ENCODE data around the gene B3GAT1. TPM values are rescaled to one million over a fixed set of nuclear protein-coding genes. Genes with fewer than 3 reads are reported as not detected.

The B3GAT1 gene
- total and polyA plus RNA-seq, 9 donors: 0.11 to 1.4 (median 0.23) TPM

DNA sequence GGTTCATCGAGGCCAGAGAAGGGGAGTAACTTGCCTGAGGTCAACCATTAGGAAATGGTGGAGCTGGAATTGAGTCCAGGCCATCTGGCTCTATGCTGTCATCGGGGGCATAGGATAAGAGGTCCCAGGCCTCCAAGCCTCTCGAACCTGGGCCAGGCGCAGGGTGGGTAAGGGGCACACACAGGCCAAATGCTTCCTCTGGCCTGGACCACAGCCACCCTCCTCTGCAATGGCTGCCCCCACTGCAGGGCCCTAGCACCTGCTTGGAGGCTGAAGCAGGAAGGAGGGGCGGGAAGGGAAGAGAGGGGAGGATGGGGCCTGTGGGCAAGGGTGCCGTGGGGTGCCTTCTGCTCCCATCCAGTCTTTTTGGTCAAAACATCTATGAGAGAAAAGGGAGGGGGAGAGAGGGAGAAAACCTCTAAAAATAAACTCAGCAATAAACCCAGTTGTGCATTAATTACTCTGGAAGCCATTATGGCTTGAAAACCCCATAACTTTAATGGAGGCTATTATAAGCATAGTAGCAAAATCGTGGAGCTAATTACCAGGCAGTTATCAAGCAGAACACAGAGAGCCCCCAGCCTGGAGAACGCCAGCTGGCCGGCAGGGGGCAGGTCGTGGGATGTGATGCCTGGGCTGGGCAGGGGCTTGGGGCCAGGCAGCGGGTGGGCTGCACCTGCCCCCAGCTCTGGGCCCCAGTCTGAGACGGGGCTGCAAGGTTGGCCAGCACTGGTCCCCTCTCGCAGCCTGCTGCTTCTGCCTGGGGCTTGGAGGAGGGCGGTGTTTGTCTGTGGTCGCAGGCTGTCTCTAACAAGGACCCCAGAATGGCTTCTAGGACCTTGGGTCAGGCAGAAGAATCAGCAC is 21.1 kb downstream of the B3GAT1 start:
- no peak for DNase-seq
- H3K9me3 ChIP-seq: no peaks in the 10 kb centered on the region
- H3K4me3 ChIP-seq: no peak overlapping the region
- WGBS, 3 donors: 61 to 66% (median 62%) methylated on average over 15 of the region's 15 CpGs
- intact Hi-C loops (cut with DNase I): no loop called here
- TF ChIP-seq EP300 (IDR thresholded peaks at IDR 0.05): no peak
- TF ChIP-seq POLR2A (IDR thresholded peaks at IDR 0.05): no peak
- TF ChIP-seq, protein P1, sequence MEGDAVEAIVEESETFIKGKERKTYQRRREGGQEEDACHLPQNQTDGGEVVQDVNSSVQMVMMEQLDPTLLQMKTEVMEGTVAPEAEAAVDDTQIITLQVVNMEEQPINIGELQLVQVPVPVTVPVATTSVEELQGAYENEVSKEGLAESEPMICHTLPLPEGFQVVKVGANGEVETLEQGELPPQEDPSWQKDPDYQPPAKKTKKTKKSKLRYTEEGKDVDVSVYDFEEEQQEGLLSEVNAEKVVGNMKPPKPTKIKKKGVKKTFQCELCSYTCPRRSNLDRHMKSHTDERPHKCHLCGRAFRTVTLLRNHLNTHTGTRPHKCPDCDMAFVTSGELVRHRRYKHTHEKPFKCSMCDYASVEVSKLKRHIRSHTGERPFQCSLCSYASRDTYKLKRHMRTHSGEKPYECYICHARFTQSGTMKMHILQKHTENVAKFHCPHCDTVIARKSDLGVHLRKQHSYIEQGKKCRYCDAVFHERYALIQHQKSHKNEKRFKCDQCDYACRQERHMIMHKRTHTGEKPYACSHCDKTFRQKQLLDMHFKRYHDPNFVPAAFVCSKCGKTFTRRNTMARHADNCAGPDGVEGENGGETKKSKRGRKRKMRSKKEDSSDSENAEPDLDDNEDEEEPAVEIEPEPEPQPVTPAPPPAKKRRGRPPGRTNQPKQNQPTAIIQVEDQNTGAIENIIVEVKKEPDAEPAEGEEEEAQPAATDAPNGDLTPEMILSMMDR (IDR thresholded peaks at IDR 0.05): no peak
- H3K27ac ChIP-seq: no peak overlapping the region
- no peaks in the 10 kb centered on the region for H3K36me3 ChIP-seq
- no peaks in the 10 kb centered on the region for H3K27me3 ChIP-seq
- no peaks in the 10 kb centered on the region for H3K4me1 ChIP-seq (ENCODE audit: insufficient read depth)

DNA sequence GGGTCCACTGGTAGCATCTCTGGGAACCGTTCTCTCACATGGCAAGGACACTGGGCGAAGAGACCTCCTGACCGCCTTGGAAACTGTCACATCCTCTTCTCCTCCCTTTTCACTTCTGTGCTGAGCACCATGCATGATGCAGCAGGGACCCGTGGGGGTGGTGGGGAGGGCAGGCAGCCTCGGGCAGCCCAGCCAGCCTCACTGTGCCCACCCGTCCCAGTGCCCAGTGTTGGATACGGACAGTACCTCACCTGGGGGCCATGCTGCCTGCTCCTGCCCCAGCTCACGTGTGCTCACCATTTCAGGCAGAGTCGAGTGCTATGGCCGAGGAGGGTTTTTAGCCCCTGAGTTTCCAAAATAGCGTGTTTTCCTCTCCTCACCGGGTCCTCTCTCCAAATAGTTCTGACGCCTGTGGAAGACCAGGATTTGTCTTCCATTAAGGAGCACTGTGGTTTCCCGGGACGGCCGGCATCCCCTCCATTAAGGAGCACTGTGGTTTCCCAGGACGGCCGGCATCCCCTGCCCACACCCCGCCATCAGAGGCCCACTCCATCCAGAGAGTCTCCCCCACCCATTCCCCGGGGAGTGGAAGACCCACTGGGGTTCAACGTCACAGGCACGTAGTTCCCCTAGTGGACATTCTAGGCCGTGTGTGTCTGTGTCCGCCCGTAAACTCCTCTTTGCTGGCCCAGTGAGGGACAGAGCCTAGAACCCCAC is 22.4 kb downstream of the B3GAT1 start:
- 86 to 92% (median 89%) methylated on average over 25 of the region's 25 CpGs for WGBS, 3 donors
- H3K27ac ChIP-seq: no peak overlapping the region
- no peaks in the 10 kb centered on the region for H3K4me1 ChIP-seq (ENCODE audit: insufficient read depth)
- TF ChIP-seq, protein P1 (IDR thresholded peaks at IDR 0.05): no peak
- no peak for TF ChIP-seq POLR2A (IDR thresholded peaks at IDR 0.05)
- no peak for TF ChIP-seq EP300 (IDR thresholded peaks at IDR 0.05)
- no peaks in the 10 kb centered on the region for H3K36me3 ChIP-seq
- DNase-seq: no peak
- no peaks in the 10 kb centered on the region for H3K9me3 ChIP-seq
- intact Hi-C loops (cut with DNase I): no loop called here
- H3K4me3 ChIP-seq: no peak overlapping the region
- H3K27me3 ChIP-seq: no peaks in the 10 kb centered on the region

DNA sequence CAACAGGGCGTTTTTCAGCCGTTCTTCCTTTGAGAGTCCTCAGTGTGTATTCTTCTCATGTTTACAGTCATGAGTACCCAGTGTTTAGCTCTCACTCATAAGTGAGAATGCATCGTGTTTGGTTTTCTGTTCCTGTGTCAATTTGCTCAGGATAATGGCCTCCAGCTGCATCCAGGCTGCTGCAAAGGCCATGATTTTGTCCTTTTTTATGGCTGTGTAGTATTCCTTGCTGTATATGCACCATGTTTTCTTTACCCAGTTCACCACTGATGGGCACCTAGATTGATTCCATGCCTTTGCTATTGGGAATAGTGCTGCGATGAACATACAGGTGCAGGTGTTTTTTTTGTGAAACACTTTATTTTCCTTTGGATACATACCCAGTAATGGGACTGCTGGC is 23.5 kb downstream of the B3GAT1 start:
- intact Hi-C loops (cut with DNase I): no loop called here
- H3K27me3 ChIP-seq: no peaks in the 10 kb centered on the region
- no peak for DNase-seq
- 85 to 92% (median 90%) methylated on average over 4 of the region's 4 CpGs for WGBS, 3 donors
- H3K27ac ChIP-seq: no peak overlapping the region
- TF ChIP-seq, protein P1 (IDR thresholded peaks at IDR 0.05): no peak
- TF ChIP-seq EP300 (IDR thresholded peaks at IDR 0.05) (no peak), POLR2A (IDR thresholded peaks at IDR 0.05) (no peak)
- no peaks in the 10 kb centered on the region for H3K9me3 ChIP-seq
- no peak overlapping the region for H3K4me3 ChIP-seq
- H3K4me1 ChIP-seq (ENCODE audit: insufficient read depth): no peaks in the 10 kb centered on the region
- no peaks in the 10 kb centered on the region for H3K36me3 ChIP-seq

DNA sequence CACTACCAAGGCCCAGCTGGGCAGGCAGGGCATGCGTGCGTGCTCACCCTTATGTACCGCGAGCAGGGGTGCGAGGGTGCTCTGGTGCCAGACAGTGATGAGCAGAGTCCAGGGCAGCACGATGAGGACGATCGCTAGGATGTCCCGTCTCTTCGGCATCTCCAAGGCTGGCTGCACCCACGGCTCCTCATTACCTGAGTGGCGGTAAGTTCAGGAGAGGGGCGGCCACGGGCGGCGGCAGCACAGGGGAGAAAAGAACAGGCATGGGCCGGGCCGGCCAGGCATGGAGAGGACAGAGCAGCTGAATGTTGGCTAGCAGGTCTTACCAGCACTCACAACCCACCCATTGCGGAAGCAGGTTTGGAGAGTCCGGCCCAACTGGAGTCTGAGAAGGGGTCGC is 24.5 kb downstream of the B3GAT1 start:
- Histone ChIP-seq H3K27ac (no peak overlapping the region), H3K27me3 (no peaks in the 10 kb centered on the region), H3K4me3 (no peak overlapping the region), H3K36me3 (no peaks in the 10 kb centered on the region), H3K9me3 (no peaks in the 10 kb centered on the region), H3K4me1 (ENCODE audit: insufficient read depth) (no peaks in the 10 kb centered on the region)
- DNase-seq: no peak
- intact Hi-C loops (cut with DNase I): no loop called here
- no peak for TF ChIP-seq POLR2A (IDR thresholded peaks at IDR 0.05)
- TF ChIP-seq, protein P1 (IDR thresholded peaks at IDR 0.05): no peak
- no peak for TF ChIP-seq EP300 (IDR thresholded peaks at IDR 0.05)
- 89 to 92% (median 89%) methylated on average over 21 of the region's 21 CpGs for WGBS, 3 donors
